ENCODE results near the gene PTPRC.

DNA sequence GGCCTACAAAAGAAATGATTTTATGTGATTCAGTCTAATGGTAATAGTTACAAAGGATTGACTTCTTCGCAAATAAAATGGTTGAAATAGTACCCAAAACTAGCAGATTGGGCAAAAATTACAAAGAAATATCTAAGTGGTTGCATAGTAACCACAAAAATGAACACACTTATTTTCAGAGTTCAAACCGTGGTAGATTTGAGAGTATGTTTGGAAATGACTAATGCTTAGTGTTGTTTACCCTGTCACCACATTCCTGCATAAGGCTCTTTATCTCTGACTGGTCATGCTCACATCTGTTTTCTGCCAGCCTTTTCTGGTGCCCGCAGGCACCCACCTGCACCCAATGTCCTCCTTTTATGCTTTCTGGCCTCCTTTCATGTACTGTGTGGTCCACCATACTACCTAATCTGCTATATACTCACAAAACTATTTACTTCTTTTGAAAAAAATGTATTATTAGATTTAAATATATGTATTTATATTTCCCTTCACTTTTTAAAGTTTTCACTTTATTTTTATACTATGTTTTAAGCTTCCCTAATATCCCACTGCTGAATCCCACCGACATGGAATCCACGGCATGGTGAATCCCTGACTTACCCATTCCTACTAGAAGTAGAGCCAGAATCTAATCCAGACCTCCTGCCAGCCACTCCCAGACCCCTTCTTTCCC lies 30.3 kb downstream of the PTPRC start:
- TF ChIP-seq, protein P1, sequence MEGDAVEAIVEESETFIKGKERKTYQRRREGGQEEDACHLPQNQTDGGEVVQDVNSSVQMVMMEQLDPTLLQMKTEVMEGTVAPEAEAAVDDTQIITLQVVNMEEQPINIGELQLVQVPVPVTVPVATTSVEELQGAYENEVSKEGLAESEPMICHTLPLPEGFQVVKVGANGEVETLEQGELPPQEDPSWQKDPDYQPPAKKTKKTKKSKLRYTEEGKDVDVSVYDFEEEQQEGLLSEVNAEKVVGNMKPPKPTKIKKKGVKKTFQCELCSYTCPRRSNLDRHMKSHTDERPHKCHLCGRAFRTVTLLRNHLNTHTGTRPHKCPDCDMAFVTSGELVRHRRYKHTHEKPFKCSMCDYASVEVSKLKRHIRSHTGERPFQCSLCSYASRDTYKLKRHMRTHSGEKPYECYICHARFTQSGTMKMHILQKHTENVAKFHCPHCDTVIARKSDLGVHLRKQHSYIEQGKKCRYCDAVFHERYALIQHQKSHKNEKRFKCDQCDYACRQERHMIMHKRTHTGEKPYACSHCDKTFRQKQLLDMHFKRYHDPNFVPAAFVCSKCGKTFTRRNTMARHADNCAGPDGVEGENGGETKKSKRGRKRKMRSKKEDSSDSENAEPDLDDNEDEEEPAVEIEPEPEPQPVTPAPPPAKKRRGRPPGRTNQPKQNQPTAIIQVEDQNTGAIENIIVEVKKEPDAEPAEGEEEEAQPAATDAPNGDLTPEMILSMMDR (conservative IDR thresholded peaks at IDR 0.05; ENCODE audit: low read length), result no peak
- TF ChIP-seq EZH2phosphoT487 (IDR thresholded peaks at IDR 0.05; ENCODE audit: borderline replicate concordance, low read depth, low read length), result no peak

Measured in OCI-LY7 (cell line).